SU-DHL-6 (cell line): ENCODE measurements around the gene SLC7A8.

Experiments
- EZH2phosphoT487 ChIP-seq: fragments of 200-600 bp; sonication (generic), shearing (Covaris generic); conservative IDR thresholded peaks from 2 replicates; pipeline ENCODE4 v1.6.1; 2018; ENCODE audit warnings: mild to moderate bottlenecking, antibody characterized with exemption, low read length, moderate library complexity, mixed read lengths
- TF ChIP-seq, protein P1 (sequence below): fragments of 200-600 bp; sonication (generic); IDR thresholded peaks from one replicate; pipeline ENCODE4 v1.5.1; 2017; ENCODE audit warnings: antibody characterized with exemption, mild to moderate bottlenecking, low read length, moderate library complexity; ENCODE audit not compliant: insufficient read depth, poor library complexity, severe bottlenecking

DNA sequence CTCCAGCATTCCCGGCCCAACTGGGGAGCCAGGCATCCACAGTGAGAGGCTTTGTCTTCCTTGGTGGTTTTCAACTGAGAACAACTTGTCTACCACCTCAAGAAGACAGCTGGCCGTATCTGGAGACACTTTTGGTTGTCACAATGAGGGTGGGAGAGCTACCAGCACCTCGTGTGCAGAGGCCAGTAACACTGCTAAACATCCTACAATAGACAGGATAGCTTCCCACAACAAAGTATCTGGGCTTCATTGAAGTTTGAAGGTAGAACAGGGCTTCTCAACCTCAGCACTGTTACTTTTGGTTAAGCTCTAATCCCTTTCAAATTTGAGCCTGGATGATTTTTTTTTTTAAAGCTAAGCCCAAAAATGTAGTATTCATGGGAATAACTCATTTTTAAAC lies 10.9 kb downstream of the SLC7A8 start:
- TF ChIP-seq, protein P1, sequence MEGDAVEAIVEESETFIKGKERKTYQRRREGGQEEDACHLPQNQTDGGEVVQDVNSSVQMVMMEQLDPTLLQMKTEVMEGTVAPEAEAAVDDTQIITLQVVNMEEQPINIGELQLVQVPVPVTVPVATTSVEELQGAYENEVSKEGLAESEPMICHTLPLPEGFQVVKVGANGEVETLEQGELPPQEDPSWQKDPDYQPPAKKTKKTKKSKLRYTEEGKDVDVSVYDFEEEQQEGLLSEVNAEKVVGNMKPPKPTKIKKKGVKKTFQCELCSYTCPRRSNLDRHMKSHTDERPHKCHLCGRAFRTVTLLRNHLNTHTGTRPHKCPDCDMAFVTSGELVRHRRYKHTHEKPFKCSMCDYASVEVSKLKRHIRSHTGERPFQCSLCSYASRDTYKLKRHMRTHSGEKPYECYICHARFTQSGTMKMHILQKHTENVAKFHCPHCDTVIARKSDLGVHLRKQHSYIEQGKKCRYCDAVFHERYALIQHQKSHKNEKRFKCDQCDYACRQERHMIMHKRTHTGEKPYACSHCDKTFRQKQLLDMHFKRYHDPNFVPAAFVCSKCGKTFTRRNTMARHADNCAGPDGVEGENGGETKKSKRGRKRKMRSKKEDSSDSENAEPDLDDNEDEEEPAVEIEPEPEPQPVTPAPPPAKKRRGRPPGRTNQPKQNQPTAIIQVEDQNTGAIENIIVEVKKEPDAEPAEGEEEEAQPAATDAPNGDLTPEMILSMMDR, result no peak
- no peak for TF ChIP-seq EZH2phosphoT487
